Liver (tissue), 9 donors: ENCODE measurements around the gene KCNMB1. TPM values are rescaled to one million over a fixed set of nuclear protein-coding genes. Genes with fewer than 3 reads are reported as not detected.

Source experiments
- DNase-seq: peaks from one replicate; pipeline ENCODE4 v3.0.0-alpha.2; 2017; ENCODE audit warnings: low spot score
- H3K27ac ChIP-seq, 2 donors: one replicate each; pipeline ENCODE4 v1.7.0; 2013; ENCODE audit warnings: inconsistent platforms in 2 of 2, low read length in 2 of 2, control low read depth in 1 of 2, low read depth in 1 of 2, mild to moderate bottlenecking in 1 of 2
- H3K27me3 ChIP-seq, 4 donors: one replicate each; pipeline versions ENCODE4 v1.6.1 to v1.7.0; 2013; ENCODE audit warnings: low read length in 3 of 4, inconsistent platforms in 1 of 4, mild to moderate bottlenecking in 1 of 4, moderate library complexity in 1 of 4; ENCODE audit not compliant: control insufficient read depth in 4 of 4, insufficient read depth in 4 of 4
- H3K36me3 ChIP-seq, 4 donors: one replicate each; pipeline versions ENCODE4 v1.6.1 to v1.7.0; 2013; ENCODE audit warnings: low read length in 3 of 4, mild to moderate bottlenecking in 3 of 4, low read depth in 1 of 4, moderate library complexity in 1 of 4; ENCODE audit not compliant: control insufficient read depth in 4 of 4, insufficient read depth in 3 of 4
- H3K4me1 ChIP-seq, 4 donors: one replicate each; pipeline versions ENCODE4 v1.6.1 to v1.7.0; 2013; ENCODE audit warnings: low read length in 3 of 4, mild to moderate bottlenecking in 3 of 4, moderate library complexity in 1 of 4; ENCODE audit not compliant: control insufficient read depth in 4 of 4, insufficient read depth in 4 of 4
- H3K4me3 ChIP-seq, 3 donors: one replicate each; pipeline versions ENCODE4 v1.6.1 to v1.7.0; 2013; ENCODE audit warnings: low read length in 3 of 3, control low read depth in 1 of 3, low read depth in 1 of 3, mild to moderate bottlenecking in 1 of 3
- H3K9ac ChIP-seq, 2 donors: one replicate each; pipeline ENCODE4 v1.7.0; 2013; ENCODE audit warnings: low read length in 2 of 2, mild to moderate bottlenecking in 2 of 2, moderate library complexity in 2 of 2, control low read depth in 1 of 2, low read depth in 1 of 2
- H3K9me3 ChIP-seq, 4 donors: one replicate each; pipeline versions ENCODE4 v1.6.1 to v1.7.0; 2013; ENCODE audit warnings: low read length in 3 of 4; ENCODE audit not compliant: control insufficient read depth in 4 of 4
- ATF3 ChIP-seq: IDR thresholded peaks from 2 replicates; pipeline ENCODE4 v1.6.1; 2016; ENCODE audit warnings: antibody characterized with exemption
- CTCF ChIP-seq: fragments of 150-350 bp; IDR thresholded peaks from 2 replicates; pipeline ENCODE4 v1.5.1; 2017; ENCODE audit warnings: improper control_type of control experiment, low read depth, low read length; ENCODE audit not compliant: missing input control
- EGR1 ChIP-seq, 2 donors: IDR thresholded peaks; 2 replicates each; pipeline ENCODE4 v1.6.1; 2016 to 2018; ENCODE audit warnings: antibody characterized with exemption in 2 of 2, low read depth in 2 of 2
- FOXA1 ChIP-seq: IDR thresholded peaks from 2 replicates; pipeline ENCODE4 v1.6.1; 2016; ENCODE audit warnings: antibody characterized with exemption
- FOXA2 ChIP-seq: IDR thresholded peaks from 2 replicates; pipeline ENCODE4 v1.6.1; 2016; ENCODE audit warnings: antibody characterized with exemption
- GABPA ChIP-seq, 2 donors: IDR thresholded peaks in 1 of 2; conservative IDR thresholded peaks in 1 of 2; 2 replicates each; pipeline ENCODE4 v1.6.1; 2016; ENCODE audit warnings: antibody characterized with exemption in 2 of 2, mild to moderate bottlenecking in 1 of 2, moderate library complexity in 1 of 2
- HNF4A ChIP-seq, 2 donors: conservative IDR thresholded peaks; 2 replicates each; pipeline ENCODE4 v1.6.1; 2016; ENCODE audit warnings: antibody characterized with exemption in 2 of 2, mild to moderate bottlenecking in 2 of 2
- HNF4G ChIP-seq: IDR thresholded peaks from 2 replicates; pipeline ENCODE4 v1.6.1; 2016; ENCODE audit warnings: antibody characterized with exemption
- JUND ChIP-seq, 2 donors: IDR thresholded peaks; 2 replicates each; pipeline ENCODE4 v1.6.1; 2016; ENCODE audit warnings: antibody characterized with exemption in 2 of 2
- MAX ChIP-seq: IDR thresholded peaks from 2 replicates; pipeline ENCODE4 v1.6.1; 2016; ENCODE audit warnings: antibody characterized with exemption
- NR2F2 ChIP-seq: IDR thresholded peaks from 2 replicates; pipeline ENCODE4 v1.6.1; 2016; ENCODE audit warnings: antibody characterized with exemption
- RAD21 ChIP-seq, 2 donors: IDR thresholded peaks; 2 replicates each; pipeline ENCODE4 v1.6.1; 2016; ENCODE audit warnings: antibody characterized with exemption in 2 of 2, mild to moderate bottlenecking in 2 of 2
- REST ChIP-seq: IDR thresholded peaks from 2 replicates; pipeline ENCODE4 v1.6.1; 2016; ENCODE audit warnings: antibody characterized with exemption, mild to moderate bottlenecking
- RXRA ChIP-seq, 2 donors: IDR thresholded peaks; 2 replicates each; pipeline ENCODE4 v1.6.1; 2017 to 2018; ENCODE audit warnings: antibody characterized with exemption in 2 of 2, mild to moderate bottlenecking in 1 of 2
- SP1 ChIP-seq: IDR thresholded peaks from 2 replicates; pipeline ENCODE4 v1.6.1; 2018; ENCODE audit warnings: antibody characterized with exemption, mild to moderate bottlenecking
- TAF1 ChIP-seq: conservative IDR thresholded peaks from 2 replicates; pipeline ENCODE4 v1.6.1; 2016; ENCODE audit warnings: antibody characterized with exemption, mild to moderate bottlenecking
- YY1 ChIP-seq: IDR thresholded peaks from 2 replicates; pipeline ENCODE4 v1.6.1; 2016; ENCODE audit warnings: antibody characterized with exemption, mild to moderate bottlenecking
- ZBTB33 ChIP-seq: IDR thresholded peaks from 2 replicates; pipeline ENCODE4 v1.6.1; 2016; ENCODE audit warnings: antibody characterized with exemption
- WGBS: extraction: QIAGEN DNeasy Blood & Tissue Kit; methylation state at CpG from one replicate; pipeline ENCODE4 v1.1.7; 2013; 5-methylcytosine and 5-hydroxymethylcytosine counted together
- polyA plus RNA-seq, 2 donors: library from polyadenylated mRNA; stranded (reverse) in 1 of 2; unstranded in 1 of 2; fragments of 200-250 nt in 1 of 2; fragments of >200 nt in 1 of 2; fragmentation: Nextera tagmentation in 1 of 2; extraction: Ambion mirVana in 1 of 2; gene quantifications; one replicate each; pipeline versions ENCODE4 v1.2.1 to v1.2.3, GENCODE V29; 2013 to 2015
- total RNA-seq, 2 donors: library from RNA; depleted of rRNA; stranded (reverse); fragments of >200 nt; gene quantifications; one replicate each; pipeline ENCODE4 v1.2.3, GENCODE V29; 2014
- donor health status: healthy.
- donor health status: healthy.
- donor health status: healthy.
- donor health status: healthy.
- donor health status: healthy.

KCNMB1 gene
- total and polyA plus RNA-seq, 4 donors: 0.04 to 0.31 (median 0.20) TPM

GRCh38 chr5:170353961-170354360, 35.2 kb downstream of the KCNMB1 start:
- Histone ChIP-seq H3K4me3 (no peak overlapping the region), H3K9ac (no peak overlapping the region), H3K27me3 (peaks cover 0 to 16% (median 0%) of the 10 kb centered on the region in 4 donors), H3K36me3 (no peaks in the 10 kb centered on the region), H3K4me1 (peaks cover 2 to 13% (median 11%) of the 10 kb centered on the region in 4 donors), H3K9me3 (peaks cover 0 to 5% (median 2%) of the 10 kb centered on the region in 4 donors), H3K27ac (no peak overlapping the region)
- WGBS: 79% methylated on average over 9 of the region's 9 CpGs
- TF ChIP-seq YY1 (no peak), HNF4G (no peak), CTCF (no peak), HNF4A (conservative IDR thresholded peaks at IDR 0.05) (no peak), RAD21 (IDR thresholded peaks at IDR 0.05) (no peak), ZBTB33 (no peak), SP1 (no peak), REST (no peak), FOXA1 (no peak), GABPA (IDR thresholded peaks at IDR 0.05 in 1 of 2, conservative IDR thresholded peaks at IDR 0.05 in 1 of 2) (no peak), EGR1 (IDR thresholded peaks at IDR 0.05; ENCODE audit: low read depth in 2 of 2) (no peak), FOXA2 (no peak), JUND (IDR thresholded peaks at IDR 0.05) (no peak), ATF3 (no peak), TAF1 (no peak), MAX (no peak), NR2F2 (no peak), RXRA (IDR thresholded peaks at IDR 0.05) (no peak)
- DNase-seq: no peak
